HG02840 (cell line): ENCODE data around the gene ULK4.
"Not testable (repeated sequence)": the region's sequence is repeated elsewhere in the genome, so short reads cannot be mapped to it uniquely, and the experiment has no call there.

Experiments used
- ATAC-seq: cut with Tn5 transposase; IDR thresholded peaks from one replicate; pipeline ENCODE4 v1.9.1; 2021; ENCODE audit warnings: mild to moderate bottlenecking, moderate library complexity, moderate number of reproducible peaks; ENCODE audit not compliant: unreplicated experiment, low FRiP score

ULK4 gene

DNA sequence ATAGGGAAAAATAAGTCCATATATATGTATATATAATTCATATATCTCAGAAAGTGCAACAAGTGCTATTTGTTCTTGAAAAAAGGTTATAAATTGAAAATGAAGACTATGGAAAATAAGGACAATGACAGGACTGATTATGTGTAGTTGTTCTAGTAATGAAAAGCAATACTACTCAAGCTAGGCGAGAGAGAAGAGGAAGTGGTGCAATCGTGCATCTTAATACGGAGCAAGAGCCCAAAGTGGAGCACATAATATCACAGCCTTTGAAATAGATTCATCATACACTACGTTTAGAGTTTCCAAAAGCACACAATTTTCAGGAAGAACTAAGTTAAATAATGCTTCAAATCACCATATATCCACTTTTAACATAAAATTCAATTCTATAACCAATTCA lies 87.9 kb downstream of the ULK4 start:
- no peak for ATAC-seq

DNA sequence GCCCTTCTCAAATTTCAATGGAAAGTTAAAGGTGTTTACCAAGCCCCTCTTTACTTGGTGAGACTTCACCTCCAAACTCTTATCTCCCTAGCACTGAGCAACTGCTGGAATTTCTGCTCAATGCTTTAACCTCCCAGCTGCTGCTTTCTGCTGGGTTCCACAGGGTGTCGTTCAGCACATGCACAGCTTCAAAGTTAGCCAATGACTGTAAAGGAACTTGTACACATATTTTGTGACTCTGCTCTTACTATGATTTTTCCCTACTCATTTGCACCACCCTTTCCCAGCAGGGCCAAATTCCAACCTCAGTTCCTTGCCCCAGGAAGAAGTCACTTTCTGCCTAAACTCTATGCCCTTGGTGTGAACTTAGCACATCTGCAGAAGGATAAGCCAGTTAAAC lies 89.7 kb downstream of the ULK4 start:
- no peak for ATAC-seq

DNA sequence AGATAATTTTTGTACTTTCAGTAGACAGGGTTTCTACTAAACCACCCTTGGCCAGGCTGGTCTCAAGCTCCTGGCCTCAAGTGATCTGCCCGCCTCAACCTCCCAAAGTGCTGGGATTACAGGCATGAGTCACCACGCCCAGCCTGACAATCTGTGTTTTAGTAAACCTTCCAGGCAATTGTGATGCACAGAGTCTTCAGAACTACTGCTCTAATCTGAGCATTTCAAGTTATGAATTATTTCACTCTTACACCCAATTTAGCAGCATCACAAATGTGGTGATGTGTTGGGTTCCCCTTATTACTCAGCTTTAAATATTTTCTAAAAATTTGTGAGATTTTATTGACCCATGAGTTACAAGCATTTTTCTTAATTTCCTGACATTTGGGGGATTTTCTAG lies 94.4 kb downstream of the ULK4 start:
- ATAC-seq = no peak

DNA sequence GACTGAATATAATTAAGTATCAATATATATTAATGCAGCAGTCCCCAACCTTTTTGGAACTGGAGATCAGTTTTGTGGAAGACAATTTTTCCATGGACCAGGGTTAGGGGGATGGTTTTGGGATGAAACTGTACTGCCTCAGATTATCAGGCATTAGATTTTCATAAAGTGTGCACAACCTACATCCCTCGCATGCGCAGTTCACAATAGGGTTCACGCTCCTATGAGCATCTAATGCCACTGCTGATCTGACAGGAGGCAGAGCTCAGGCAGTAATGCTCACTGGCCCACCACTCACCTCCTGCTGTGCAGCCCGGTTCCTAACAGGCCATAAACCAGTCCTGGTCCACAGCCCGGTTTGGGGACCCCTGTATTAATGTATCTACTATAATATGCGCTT lies 95.6 kb downstream of the ULK4 start:
- no peak for ATAC-seq

DNA sequence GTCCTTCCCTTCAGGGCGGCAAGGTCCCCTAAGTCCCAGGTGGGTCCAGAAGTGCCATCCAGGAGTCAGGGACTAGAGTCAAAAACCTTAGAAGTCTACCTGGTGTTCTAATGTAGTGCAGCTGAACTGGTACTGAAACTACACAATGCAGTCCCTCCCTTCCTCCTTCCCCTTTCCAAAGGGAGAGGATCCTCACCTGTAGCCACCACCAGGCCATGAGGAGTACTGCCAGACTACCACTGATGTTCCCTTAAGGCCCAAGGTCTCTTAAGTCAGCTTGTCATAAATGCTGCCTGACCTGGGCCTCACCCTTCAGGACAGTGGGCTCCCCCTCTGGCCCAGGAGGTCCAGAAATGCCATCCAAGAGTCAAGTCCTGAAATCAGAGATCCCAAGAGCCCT lies 98.9 kb downstream of the ULK4 start:
- no peak for ATAC-seq

DNA sequence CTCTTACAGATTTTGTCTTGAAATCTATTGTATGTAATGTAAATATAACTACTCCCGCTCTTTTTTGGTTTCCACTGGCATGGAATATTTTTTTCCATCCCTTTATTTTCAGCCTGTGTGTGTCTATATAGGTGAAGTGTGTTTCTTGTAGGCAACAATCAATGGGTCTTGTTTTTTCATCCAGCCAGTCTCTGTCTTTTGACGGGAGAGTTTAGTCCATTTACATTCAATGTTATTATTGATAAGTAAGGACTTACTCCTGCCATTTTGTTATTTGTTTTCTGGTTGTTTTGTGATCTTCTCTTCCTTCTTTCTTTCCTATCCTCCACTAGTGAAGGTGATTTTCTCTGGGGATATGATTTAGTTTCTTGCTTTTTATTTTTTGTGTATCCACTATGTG lies 101.4 kb downstream of the ULK4 start:
- not testable (repeated sequence) for ATAC-seq

DNA sequence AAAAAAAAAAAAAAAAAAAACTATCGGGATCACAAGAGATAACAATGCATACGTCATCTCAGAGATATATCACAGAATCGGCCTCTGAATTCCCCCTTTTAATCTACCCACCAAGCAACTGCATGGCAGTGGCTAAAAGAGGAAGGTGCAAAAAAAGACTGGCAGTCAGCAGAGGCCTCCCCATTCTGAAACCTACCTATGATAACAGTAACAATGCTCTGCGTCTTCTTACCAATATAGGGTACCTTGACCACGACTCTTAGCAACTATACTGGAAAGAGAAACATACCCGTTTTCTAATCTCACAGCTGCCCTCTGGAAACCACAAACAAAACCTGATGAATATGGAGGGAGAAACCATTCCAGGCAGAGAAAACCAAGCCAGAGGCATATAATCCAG lies 106.9 kb downstream of the ULK4 start:
- ATAC-seq = no peak

DNA sequence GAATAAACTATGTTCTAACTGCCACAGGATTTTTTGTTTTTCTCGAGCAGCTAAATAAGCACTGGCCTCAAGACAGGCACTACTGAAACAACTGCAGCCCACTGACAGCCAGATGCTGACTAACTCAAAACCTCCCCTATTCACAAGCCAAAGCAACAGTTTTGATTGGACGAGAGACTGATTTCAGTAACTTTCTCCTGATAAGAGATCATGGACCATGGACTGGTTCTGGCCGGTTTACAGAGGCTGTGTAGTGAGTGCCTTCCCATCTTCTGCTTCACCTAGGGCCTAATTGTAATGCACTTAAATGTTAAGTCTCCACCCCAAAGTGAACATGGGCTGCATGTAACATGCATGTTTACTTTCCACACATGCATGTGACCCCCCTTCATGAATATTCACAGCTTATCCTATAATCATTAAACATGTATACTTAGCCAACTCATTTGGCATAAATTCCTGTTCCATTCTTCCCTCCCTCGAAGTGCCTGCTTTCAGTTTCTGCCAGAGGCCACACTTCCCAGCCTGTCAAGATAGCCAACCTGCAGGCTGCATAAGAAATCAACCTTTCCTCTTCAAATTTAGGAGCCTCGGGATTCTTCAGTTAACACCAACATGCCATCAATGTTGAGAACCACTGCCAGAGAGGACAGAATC lies 108.2 kb downstream of the ULK4 start:
- no peak for ATAC-seq

DNA sequence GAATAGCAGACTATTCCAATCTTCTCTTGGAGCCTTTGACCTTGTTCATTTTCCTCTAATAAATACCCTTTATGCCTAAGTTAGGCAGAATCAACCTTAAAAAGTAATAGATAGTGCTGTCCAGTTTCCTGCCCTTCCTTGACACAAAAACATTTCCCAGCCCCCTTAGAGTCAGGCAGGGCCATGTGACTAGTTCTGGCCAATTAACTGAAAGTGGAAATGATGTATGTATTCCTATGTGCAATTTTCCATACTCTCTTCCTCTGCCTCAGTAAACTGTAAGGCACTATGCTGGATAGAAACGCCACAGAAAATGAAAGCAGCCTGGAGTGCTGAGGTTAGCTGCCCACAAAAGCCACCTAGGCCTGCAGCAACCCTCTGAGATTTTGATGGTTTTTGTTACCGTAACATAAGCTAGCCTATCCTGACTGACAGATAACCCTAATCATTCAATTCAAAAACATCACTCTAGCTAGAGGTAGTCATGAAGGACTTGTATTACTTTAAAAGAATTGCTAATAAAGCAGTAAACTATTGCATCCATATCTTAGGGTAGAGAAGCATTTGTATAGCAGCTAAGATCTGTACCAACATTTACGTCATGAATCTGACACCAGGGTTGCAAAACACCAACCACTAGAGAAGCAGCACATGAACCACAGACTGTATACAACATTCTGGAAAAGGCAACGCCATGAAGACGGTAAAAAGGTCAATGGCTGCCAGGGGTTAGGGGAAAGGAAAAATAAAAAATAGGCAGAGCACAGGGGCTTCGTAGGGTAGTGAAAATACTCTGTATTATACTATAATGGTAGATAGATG lies 112.9 kb downstream of the ULK4 start:
- no peak for ATAC-seq

DNA sequence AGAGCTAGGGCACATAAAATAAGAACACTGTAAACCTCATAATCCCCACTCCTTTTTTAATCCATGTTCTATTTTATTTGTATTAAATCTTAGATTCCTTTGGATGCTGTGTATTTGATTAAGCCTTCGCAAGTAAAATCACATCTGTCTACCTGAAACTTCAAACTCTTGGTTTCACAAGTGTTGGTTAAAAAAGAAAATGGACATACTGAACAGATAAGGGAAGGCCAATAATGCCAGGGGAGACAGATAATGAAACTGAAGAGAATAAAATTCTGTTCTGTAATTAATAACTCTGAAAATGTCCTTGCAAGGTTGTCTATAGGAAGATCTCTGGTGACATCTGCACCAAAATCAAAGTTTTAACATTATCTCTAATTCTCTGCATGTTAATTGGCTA lies 114.2 kb downstream of the ULK4 start:
- ATAC-seq = no peak

DNA sequence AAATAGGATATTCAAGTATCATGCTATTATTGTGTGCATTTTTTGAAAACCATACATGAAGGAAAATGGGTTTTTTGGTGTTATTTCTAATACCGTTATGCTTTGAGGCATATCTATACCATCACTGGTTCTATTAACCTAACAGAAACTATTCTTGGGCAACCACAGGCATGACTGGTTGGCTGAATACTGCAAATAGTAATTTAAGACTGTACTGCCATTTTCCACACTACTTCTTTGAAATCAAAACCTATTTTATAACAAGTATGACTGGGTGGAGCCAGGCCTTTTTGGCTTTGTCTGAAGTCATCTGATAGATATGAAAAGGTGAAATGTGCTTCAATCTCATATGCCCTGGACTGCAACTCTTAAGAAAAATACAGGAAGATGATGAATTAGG lies 115.1 kb downstream of the ULK4 start:
- no peak for ATAC-seq

DNA sequence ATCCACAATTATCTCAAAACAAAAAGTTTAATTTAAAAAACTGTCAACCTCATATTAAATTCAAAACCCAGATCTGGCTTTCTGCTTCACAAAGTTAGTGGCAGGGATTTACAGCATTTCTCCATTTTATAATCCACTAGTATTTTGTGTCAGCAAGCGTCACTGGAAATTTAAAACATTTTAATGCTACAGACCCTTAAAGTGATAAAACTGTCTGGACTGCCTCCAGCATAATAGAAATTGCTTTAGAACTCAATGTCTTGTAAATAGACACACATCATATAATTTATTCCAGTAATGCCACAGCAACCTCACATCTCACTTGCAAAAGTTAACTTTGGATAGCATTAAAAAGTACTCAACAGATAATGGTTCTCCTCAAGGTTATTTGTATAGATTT lies 116.1 kb downstream of the ULK4 start:
- ATAC-seq = no peak

DNA sequence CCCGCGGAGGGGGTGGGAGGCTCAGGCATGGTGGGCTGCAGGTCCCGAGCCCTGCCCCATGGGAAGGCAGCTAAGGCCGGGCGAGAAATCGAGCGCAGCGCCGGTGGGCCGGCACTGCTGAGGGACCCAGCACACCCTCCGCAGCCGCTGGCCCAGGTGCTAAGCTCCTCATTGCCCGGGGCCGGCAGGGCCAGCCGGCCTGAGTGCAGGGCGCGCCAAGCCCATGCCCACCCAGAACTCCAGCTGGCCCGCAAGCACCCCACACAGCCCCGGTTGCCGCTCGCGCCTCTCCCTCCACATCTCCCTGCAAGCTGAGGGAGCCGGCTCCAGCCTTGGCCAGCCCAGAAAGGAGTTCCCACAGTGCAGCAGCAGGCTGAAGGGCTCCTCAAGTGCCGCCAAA lies 117.6 kb downstream of the ULK4 start:
- ATAC-seq = not testable (repeated sequence)

DNA sequence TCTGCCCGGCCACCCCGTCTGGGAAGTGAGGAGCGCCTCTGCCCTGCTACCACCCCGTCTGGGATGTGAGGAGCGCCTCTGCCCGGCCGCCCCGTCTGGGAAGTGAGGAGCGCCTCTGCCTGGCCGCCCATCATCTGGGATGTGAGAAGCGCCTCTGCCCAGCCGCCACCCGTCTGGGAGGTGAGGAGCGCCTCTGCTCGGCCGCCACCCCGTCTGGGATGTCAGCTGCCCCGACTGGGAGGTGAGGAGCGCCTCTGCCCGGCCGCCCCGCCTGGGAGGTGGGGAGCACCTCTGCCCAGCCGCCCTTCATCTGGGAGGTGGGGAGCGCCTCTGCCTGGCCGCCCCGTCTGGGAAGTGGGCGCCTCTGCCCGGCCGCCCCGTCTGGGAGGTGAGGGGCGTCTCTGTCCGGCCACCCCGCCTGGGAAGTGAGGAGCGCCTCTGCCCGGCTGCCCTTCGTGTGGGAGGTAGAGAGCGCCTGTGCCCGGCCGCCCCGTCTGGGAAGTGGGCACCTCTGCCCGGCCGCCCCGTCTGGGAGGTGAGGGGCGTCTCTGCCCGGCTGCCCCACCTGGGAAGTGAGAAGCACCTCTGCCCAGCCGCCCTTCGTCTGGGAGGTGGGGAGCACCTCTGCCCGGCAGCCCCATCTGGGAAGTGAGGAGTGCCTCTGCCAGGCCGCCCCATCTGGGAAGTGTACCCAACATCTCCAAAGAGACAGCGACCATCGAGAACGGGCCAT lies 120.8 kb downstream of the ULK4 start:
- ATAC-seq = not testable (repeated sequence)

DNA sequence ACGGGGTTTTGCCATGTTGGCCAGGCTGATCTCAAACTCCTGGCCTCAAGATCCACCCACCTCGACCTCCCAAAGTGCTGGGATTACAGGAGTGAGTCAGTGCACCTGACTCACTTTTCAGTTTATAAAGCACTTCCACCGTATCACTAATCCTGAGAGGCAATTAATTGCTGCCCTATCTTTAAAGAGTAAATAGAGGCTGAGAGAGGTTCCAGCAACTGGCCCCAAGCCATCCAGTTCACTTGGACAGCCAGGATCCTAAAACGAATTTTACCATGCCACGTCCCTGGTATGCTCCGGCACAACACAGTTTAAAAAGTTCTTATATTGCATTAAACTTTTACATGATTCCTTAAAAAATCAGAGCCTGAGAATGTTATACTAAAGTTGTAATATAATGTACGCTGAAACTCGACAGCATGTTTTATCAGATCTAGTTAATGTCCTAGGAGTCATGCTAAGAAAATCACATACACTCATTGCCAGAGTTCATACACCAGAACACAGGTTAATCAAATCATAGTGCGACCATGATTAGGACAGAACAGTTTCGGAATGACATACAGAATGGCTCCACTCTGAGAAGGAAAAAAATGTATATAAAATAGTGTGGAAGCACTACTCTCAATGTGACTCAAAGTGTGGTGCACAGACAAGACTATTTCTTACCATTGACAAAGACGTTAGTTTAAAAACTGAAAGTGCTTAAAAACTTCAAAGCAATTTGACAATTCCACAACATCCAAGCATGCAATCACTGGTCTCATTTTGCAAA lies 125.4 kb downstream of the ULK4 start:
- ATAC-seq = no peak

DNA sequence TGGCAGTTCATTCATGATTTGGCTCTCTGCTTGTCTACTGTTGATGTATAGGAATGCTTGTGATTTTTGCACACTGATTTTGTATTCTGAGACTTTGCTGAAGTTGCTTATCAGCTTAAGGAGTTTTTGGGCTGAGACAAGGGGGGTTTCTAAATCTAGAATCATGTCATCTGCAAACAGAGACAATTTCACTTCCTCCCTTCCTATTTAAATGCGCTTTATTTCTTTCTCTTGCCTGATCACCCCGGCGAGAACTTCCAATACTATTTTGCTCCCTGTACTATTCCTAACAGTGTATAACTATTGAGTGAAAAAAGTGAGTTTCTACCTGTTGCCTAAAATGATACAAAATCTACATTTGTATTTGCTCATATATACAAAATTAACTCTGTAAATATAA lies 128.3 kb downstream of the ULK4 start:
- no peak for ATAC-seq

DNA sequence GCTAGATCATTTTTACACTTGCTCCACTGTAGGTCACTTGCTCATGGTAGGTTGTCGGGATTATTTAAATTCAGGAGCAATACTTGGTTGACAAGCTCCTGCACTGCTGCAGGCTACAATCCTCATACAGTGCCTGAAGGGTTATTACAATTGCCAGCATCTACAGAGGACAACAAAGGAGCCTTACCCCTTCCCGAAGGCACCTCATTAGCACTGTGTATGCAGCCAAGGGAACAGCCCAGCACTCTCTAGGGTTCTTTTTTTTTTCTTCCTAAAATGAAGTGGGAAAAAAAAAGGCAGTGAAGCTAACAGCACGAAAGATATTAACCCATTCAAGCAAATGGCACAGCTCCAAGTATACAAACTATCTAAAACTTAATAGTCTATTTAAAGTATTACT lies 142.7 kb downstream of the ULK4 start:
- no peak for ATAC-seq

DNA sequence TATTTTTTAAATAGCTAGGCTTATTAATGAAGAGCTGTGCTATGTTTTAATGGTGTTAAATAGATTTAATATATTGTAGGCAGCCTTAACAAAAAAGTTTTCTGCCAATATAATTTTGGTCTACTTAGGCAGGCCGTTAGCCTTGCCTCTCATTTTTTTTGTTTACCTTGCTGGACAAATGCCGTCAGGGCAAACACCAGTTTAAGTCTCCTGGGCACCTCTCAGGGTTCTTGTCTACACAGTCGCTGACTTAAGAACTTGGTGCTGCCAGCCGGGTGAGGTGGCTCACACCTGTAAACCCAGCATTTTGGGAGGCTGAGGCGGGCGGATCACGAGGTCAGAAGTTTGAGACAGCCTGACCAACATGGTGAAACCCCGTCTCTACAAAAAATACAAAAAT lies 153.3 kb downstream of the ULK4 start:
- no peak for ATAC-seq

DNA sequence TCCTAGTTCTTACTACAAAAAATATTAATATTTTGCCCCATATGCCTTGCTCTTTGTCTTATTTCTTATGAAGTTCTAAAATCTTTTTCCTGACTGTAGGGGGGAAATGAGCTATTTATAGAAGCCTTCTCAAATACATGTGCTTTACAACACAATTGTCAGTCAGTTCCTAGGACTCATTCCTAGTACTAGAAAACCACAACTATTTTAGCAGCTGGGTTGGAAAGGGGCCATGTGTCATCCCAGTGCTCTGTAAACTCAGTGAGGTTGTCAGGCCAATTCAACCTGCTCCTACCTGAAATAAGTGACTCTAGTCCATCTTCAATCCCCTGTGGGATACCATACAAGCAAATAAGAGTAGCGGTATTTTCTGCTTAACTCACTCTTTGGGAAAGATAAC lies 153.8 kb downstream of the ULK4 start:
- no peak for ATAC-seq

DNA sequence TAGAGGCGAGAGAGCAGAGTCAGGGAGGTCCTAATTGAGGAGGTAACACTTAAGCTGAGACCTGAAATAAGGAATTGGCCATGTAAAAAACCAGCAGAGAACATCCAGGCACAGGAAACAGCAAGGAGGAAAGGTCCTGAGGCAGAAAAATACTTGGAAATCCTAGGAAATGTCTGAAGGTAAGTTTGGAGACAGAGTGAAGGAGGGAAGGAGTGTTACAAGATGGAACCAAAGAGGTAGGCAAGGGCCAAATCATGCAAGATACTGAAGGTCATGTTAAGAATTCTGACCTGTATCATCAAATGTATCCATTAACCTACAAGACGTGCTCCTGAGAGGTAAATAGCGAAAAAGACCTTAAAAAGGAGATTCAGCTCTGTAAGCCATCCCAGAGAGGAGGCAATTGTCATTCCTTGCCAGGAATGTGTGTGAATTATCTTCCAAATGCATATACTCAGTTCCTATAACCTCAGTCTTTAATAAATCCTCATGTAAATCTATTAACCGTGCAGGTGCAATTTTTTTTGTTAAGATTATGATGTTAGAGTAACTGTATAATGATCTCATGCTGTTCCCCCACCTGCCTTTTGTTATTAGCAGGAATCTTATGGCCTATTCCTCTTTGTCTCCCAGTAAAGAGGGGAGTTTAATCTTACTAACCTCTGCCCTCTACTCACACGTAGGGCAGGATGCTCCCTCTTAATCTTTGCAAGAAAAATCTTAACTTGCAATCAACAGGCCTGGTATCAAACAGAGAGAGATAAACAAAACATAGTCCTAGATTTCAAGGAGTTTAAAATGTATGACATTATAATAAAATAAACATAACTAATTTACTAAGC lies 166.9 kb downstream of the ULK4 start:
- ATAC-seq = no peak
